ENCODE data around the gene SDR9C7. TPM values are rescaled to one million over a fixed set of nuclear protein-coding genes. Genes with fewer than 3 reads are reported as not detected.
"Not testable (repeated sequence)": the region's sequence is repeated elsewhere in the genome, so short reads cannot be mapped to it uniquely, and the experiment has no call there.

Gene SDR9C7
- total RNA-seq, 2 donors from 2014 or later = not detected

DNA sequence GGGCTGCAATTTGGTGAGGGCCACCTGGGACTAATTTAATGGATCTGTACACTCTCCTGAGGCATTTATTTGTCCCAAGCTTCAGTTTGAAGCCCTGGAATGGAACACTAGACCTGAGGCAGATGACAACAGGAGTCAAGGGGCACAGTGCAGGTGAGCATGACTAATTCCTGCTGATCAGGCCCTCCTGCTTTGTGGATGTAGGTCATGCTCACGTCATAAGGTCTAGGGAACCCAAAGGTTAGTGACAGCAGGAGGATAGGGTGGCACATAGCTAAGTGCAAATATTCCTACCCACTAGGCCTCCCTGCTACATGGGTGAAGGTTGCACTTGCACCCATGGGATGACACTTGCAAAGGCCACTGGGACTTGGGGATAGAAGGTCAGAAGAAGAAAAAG is 30.8 kb downstream of the SDR9C7 start:
- intact Hi-C loops (cut with DNase I) = no loop called here
- H3K27me3 ChIP-seq = no peaks in the 10 kb centered on the region
- DNase-seq = no peak

DNA sequence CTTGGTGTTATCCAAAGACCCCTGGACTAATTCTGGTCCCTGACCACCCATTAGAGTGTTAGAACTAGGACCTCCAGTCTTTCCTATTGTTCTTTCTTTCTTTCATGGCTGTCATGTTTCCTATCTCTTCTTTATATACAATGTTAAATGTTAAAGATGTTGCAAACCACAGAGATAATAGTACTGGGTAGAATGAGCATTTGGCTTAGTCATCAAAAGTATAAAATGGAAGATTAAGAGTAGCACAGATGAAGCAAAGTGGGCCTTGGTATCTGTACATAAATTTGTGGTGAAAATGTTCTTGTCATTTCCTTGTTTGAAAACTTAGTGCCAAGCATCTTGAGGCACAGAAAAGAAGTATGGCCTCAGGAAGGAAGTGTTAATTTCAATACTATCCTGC is 32.9 kb downstream of the SDR9C7 start:
- intact Hi-C loops (cut with DNase I); H3K4me3 ChIP-seq; H3K4me1 ChIP-seq; H3K9ac ChIP-seq (ENCODE audit: low read depth in 2 of 2, low read length in 2 of 2); H3K9me3 ChIP-seq; H3K27me3 ChIP-seq; DNase-seq; H3K27ac ChIP-seq; H3K36me3 ChIP-seq: not testable (repeated sequence)

More for the DNA sequence above, 30.8 kb downstream of the SDR9C7 start:
- Histone ChIP-seq H3K4me1 (no peaks in the 10 kb centered on the region), H3K27ac (no peak overlapping the region), H3K36me3 (no peaks in the 10 kb centered on the region), H3K4me3 (no peak overlapping the region), H3K9ac (ENCODE audit: low read depth in 2 of 2, low read length in 2 of 2) (no peak overlapping the region), H3K9me3 (no peaks in the 10 kb centered on the region)
- TF ChIP-seq, protein P1, sequence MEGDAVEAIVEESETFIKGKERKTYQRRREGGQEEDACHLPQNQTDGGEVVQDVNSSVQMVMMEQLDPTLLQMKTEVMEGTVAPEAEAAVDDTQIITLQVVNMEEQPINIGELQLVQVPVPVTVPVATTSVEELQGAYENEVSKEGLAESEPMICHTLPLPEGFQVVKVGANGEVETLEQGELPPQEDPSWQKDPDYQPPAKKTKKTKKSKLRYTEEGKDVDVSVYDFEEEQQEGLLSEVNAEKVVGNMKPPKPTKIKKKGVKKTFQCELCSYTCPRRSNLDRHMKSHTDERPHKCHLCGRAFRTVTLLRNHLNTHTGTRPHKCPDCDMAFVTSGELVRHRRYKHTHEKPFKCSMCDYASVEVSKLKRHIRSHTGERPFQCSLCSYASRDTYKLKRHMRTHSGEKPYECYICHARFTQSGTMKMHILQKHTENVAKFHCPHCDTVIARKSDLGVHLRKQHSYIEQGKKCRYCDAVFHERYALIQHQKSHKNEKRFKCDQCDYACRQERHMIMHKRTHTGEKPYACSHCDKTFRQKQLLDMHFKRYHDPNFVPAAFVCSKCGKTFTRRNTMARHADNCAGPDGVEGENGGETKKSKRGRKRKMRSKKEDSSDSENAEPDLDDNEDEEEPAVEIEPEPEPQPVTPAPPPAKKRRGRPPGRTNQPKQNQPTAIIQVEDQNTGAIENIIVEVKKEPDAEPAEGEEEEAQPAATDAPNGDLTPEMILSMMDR (IDR thresholded peaks at IDR 0.05) = no peak

DNA sequence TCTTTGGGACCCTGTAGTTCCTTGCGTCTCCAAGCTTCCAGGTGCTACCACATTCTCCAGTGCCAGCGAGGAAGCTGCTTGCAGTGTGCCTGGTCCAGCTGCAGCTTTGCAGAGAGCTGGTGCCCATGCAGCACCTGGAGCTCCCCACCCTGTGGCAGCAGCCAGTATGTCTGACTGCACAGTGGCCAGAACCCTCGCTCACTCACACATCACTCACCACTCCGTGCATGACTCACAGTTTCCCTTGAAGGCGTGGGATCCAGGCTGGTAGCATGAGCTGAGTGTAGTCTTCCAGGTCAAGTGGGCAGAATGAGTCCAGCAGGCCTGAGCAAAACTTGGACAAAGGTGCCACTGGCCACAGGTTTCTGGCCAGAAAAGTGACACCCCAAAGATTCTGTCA is 33.6 kb downstream of the SDR9C7 start:
- Histone ChIP-seq H3K36me3 (no peaks in the 10 kb centered on the region), H3K27ac (no peak overlapping the region), H3K27me3 (no peaks in the 10 kb centered on the region), H3K9ac (ENCODE audit: low read depth in 2 of 2, low read length in 2 of 2) (no peak overlapping the region), H3K4me3 (no peak overlapping the region), H3K4me1 (no peaks in the 10 kb centered on the region), H3K9me3 (no peaks in the 10 kb centered on the region)
- intact Hi-C loops (cut with DNase I) = no loop called here
- TF ChIP-seq, protein P1 (IDR thresholded peaks at IDR 0.05) = no peak
- DNase-seq = no peak

DNA sequence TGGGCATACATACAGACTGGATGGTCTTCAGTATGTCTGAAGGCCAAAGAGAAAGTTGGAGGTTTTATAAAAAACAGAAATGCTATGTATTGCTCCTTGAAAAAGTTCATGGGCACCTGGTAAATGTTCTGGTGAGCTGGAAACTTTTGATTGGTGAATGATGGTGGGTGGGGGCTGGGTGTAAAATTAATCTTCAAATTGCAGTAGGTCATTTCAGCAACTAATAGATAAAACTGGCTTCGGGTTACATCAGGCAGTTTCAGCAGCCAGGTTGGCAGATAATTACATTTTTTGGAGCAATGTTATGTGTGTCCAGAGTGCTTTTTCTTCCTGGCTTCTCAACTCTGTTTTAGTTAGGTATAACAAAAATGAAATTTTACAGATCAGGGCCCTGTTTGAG is 35.3 kb downstream of the SDR9C7 start:
- H3K9ac ChIP-seq (ENCODE audit: low read depth in 2 of 2, low read length in 2 of 2) = no peak overlapping the region
- H3K36me3 ChIP-seq = no peaks in the 10 kb centered on the region
- intact Hi-C loops (cut with DNase I) = no loop called here
- H3K9me3 ChIP-seq = no peaks in the 10 kb centered on the region
- TF ChIP-seq, protein P1 (IDR thresholded peaks at IDR 0.05) = no peak
- DNase-seq = no peak
- no peak overlapping the region for H3K27ac ChIP-seq
- no peaks in the 10 kb centered on the region for H3K4me1 ChIP-seq
- no peaks in the 10 kb centered on the region for H3K27me3 ChIP-seq
- no peak overlapping the region for H3K4me3 ChIP-seq

DNA sequence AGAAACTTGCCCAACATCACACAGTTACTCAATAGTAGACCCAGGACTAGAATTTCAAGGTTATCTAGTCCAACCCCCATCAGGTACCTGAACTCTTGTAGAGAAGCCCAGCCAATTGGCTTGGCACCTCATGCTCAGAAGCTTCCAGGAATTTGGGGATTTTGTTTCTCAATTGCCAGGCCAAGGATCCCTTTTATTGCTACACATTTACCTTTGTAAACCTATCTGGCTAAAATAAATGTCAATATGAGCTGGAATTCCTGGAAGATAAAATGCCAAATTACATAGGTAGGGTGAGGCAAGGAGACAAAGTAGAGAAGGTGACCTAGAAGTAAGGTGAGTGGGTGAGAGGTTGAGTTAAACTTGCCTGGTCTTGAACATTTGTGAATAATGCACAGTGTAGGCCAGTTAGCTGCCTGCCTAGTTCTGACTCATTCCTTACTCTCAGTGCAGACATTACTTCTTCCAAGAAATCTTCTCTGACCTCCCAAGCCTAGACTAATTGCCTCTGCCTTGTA is 36.3 kb downstream of the SDR9C7 start:
- Histone ChIP-seq H3K9ac (ENCODE audit: low read depth in 2 of 2, low read length in 2 of 2) (no peak overlapping the region), H3K9me3 (no peaks in the 10 kb centered on the region), H3K36me3 (no peaks in the 10 kb centered on the region), H3K27me3 (no peaks in the 10 kb centered on the region), H3K27ac (no peak overlapping the region), H3K4me3 (no peak overlapping the region), H3K4me1 (no peaks in the 10 kb centered on the region)
- TF ChIP-seq, protein P1 (IDR thresholded peaks at IDR 0.05) = no peak
- DNase-seq = no peak
- intact Hi-C loops (cut with DNase I) = no loop called here

DNA sequence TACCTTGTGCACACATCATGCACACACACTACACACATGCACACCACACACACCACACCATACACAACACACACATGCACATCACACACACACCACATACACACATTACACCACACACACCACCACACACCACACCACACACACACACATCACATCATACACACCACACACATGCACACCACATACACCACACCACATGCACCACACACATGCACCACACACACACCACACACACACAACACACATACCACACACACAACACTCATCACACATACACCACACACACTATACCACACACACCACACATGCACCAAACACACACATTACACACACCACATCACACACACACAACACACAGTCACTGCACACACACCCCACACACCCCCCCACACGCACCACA is 38.1 kb downstream of the SDR9C7 start:
- Histone ChIP-seq H3K9me3 (no peaks in the 10 kb centered on the region), H3K4me3 (no peak overlapping the region), H3K27ac (no peak overlapping the region), H3K9ac (ENCODE audit: low read depth in 2 of 2, low read length in 2 of 2) (no peak overlapping the region), H3K4me1 (no peaks in the 10 kb centered on the region), H3K27me3 (no peaks in the 10 kb centered on the region), H3K36me3 (no peaks in the 10 kb centered on the region)
- no peak for DNase-seq
- TF ChIP-seq, protein P1 (IDR thresholded peaks at IDR 0.05) = no peak
- intact Hi-C loops (cut with DNase I) = no loop called here
